Ovary (tissue), 3 donors: ENCODE results near the gene TLL2.

Source experiments
- CTCF ChIP-seq, 3 donors: fragments of 450-650 bp in 2 of 3; fragments of 200-600 bp in 1 of 3; IDR thresholded peaks; one replicate each; pipeline versions ENCODE4 v1.5.1 to v1.8.0; 2016 to 2022; ENCODE audit warnings: antibody characterized with exemption in 3 of 3, mild to moderate bottlenecking in 1 of 3
- EP300 ChIP-seq: sonication (generic); formaldehyde crosslinking; IDR thresholded peaks from one replicate; pipeline ENCODE4 v1.6.1; 2017; ENCODE audit warnings: antibody characterized with exemption
- donor health status: DM: no; HTN: no; CAD: no.

DNA sequence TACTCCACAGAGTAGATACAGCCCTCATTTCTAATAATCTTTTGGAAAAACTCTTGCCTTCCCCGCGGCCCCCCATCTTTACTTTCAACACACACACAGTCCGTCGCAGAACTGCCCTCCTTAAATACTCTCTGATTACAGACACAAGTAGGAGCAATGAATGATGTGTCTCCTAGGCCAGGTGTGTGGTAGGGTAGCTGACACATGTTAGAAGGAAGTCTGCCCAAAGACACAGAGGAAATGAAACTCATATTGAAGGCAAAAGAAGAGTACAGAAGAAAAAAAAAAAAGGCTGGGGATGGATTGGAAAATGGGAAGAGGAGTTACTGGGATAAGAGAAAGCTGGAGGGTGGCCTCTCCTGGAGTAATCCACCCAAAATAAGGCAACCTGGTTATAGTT is 169.5 kb downstream of the TLL2 start:
- no peak for TF ChIP-seq CTCF (IDR thresholded peaks at IDR 0.05)
- TF ChIP-seq EP300, result no peak
